NB4 (cell line): ENCODE measurements around the gene THSD7A.

Experiments used
- CTCF ChIP-seq: IDR thresholded peaks from one replicate; pipeline ENCODE4 v1.5.1; 2012; ENCODE audit warnings: low read depth, low read length
- POLR2A ChIP-seq: IDR thresholded peaks from 2 replicates; pipeline ENCODE4 v1.6.1; 2011; ENCODE audit warnings: mild to moderate bottlenecking; ENCODE audit not compliant: insufficient read length; ENCODE audit errors: extremely low read depth
- TF ChIP-seq, protein P1 (sequence below): IDR thresholded peaks from 2 replicates; pipeline ENCODE4 v1.6.1; 2011; ENCODE audit warnings: low read depth, low read length

DNA sequence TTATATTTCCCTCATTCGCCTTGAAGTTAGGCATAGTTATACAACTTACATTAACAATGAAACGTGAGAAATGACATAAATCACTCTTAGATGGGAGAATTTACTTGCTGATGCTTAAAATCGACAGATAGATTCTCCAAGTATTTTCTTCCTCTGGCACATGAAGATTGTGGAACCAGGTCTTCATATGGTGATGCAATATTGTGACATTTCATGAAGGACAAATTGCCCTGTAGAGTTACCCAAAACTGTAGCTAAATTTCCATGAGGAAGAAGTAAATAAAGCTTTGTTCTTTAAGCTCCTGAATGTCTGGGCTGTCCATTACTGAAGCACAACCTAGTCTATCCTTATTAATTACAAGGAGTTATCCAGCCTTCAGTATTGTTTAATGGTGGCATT is 353.1 kb downstream of the THSD7A start:
- TF ChIP-seq CTCF (no peak), POLR2A (no peak)
- TF ChIP-seq, protein P1, sequence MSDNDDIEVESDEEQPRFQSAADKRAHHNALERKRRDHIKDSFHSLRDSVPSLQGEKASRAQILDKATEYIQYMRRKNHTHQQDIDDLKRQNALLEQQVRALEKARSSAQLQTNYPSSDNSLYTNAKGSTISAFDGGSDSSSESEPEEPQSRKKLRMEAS, result no peak
